HG03457 (cell line): Measurements from ENCODE around the gene TTC24.
"Not testable (repeated sequence)": the region's sequence is repeated elsewhere in the genome, so short reads cannot be mapped to it uniquely, and the experiment has no call there.

Experiments
- ATAC-seq: cut with Tn5 transposase; IDR thresholded peaks from one replicate; pipeline ENCODE4 v1.9.1; 2021; ENCODE audit warnings: moderate number of reproducible peaks; ENCODE audit not compliant: unreplicated experiment

Gene TTC24

DNA sequence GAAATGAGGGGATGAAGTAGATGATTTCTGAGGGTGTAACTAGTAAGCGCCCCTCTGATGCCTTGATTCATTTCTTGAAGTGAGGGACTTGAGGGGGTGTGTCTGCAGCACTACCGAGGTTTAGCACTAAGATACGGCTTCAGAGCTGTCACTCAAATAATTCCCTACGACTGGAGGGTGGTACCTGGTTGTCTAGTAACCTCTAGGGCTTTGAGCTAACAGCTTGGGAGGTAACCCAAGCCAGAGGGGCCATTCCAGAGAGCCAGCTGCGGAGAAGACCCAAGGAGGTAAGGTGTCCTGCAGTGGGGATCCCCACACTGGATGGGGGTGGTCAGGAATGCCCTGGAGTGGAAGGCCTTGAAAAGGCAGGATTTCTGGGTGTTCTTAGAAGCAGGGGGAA, at the start of gene TTC24:
TTC24 (plus strand) TSS at position 252 of the 400 bp plus-strand sequence. CDS start 1,642 bp downstream, outside the sequence.
- no peak for ATAC-seq

DNA sequence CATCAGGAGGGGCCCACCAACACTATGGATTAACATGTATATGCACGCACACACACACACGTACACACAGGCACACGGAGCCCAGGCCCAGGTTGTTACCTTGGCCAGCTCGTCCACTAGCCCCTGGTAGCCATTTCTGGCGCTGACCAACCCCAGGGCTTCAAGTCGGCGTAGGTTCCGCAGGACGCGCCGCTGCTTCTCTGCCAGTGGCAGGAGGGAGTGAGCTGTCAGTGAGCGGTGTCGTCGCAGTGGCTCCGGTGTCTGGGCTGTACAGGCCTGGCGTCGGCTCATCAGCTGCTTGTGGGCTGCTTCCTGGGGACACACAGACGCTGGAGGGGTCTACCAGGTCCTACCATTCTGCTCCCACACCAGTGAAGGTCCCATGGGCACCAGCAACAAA, 49.5 kb upstream of the TTC24 start:
- no peak for ATAC-seq

DNA sequence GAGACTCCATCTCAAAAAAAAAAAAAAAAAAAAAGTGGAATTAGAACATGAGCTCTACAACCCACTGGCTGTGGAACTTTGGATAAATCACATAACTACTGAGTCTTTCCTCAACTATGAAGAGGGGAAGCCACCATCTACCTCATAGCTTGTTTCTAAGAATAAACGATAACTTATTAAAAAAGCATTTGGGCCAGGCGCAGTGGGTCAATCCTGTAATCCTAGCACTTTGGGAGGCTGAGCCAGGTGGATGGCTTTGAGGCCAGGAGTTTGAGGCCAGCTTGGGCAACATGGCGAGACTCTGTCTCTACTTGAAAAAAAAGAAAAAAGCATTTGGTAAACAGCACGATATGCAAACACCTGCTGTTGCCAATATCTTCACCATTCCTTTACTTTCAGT, 47.1 kb upstream of the TTC24 start:
- ATAC-seq: no peak

DNA sequence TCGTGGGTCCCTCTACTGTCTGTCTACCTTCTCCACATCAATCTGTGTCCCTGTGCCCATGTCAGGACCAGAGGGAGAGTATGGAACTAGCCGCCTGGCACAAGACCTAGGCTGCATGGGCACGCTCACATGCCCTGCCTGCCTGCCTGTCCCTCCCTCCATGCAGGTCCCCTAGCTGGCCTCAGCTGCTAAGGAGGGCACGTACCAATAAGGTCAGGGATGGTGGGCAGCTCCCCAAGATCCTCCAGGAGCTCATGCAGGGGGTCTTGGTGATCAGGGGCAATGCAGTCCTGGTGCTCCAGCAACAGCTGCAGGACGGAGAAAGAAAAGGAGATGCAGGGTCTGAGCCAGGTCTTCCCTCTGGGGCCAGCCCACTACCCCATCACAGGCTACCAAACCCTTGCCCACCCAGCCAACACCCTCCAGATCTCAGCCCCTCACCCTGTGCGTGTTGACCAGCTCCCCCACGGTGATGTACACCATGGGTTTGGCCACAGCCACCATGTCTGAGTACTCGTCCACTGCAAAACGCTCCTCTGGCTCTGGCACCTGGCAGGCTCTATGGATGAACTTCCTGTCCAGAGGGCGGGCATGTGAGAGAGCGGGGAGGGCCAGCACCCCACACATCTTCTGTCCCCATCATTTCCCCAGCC, 45.8 kb upstream of the TTC24 start:
- ATAC-seq: no peak

DNA sequence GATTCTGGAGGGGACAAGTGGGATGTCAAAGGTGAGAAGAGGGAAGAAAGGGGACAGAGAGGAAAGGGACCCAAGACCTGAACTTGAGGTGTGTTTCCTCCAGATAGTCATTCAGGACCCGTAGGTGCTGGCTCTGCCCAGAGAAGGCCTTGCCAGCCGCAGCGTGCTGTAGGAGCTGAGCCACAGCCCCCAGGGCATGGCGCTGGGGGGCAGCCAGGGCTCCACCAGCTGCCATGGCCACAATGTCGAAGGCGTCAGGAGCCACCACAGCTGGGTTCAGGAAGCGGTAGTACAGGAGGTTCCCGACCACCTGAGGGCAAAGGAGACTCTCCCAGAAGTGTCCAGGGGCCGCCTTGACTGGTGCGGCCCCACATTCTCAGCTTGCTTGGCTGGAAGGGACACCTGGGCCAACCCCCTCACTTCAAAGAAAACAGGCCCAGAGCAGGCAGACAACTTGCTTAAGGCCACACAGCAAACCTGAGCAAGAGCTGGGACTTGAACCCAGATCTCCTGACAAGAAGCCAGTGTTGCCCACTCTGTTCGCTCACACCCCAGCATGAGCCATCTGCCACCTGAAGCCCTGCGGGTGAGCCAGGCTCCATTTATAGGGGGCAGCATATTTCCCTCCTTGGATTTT, 45.0 kb upstream of the TTC24 start:
- no peak for ATAC-seq

DNA sequence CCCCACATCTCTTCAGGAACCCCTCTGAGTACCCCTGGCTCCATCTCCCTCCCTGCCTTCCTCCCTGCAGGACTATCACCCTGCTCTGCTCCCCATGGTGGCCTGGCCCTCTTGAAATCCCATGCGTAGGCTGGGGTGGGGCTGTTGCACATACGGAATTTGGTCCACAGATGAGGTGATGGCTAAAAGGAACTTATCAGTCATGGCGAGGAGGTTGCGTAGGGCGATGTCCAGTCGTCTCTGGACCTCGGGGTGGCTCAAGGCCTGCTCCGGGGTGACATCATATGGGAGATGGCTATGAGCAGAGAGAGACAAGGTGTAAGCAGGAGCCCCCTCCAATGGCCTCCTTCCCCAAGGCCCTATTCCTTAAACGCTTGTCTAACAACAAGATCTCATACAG, 42.5 kb upstream of the TTC24 start:
- no peak for ATAC-seq

DNA sequence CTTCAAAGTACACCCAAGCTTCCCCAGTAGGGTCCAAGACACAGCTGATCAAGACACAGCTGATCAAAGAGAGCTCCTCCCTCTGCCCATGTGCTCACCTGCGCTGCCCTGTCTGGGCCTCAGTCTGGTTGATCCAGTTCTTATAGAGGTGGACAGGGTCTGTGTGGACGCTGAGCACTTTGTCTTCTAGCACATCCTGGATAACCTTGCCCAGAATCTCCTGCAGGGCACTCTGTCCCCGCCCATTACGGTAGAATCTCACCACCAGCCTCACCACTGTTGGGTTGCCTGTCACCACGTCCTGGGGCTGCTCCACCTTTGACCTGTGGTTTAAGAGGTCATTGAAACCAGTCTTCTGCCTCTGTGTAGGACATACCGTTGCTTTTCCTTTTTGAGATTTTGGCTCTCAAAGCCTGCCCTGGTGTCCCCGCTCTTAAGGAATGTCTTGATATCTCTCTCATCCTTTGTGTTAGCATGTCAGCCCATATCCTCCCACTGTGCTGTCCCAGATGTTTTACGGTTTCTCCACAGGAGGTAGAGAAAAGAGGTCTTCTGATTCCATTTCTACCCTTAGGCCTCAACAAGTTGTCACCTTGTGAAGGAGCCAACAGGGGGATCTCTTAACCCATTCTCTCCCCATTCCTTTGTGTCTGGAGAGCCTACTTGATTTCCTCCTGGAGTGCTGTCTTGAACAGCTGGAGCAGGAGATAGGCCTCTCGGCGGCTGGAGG, 40.6 kb upstream of the TTC24 start:
- ATAC-seq: no peak

DNA sequence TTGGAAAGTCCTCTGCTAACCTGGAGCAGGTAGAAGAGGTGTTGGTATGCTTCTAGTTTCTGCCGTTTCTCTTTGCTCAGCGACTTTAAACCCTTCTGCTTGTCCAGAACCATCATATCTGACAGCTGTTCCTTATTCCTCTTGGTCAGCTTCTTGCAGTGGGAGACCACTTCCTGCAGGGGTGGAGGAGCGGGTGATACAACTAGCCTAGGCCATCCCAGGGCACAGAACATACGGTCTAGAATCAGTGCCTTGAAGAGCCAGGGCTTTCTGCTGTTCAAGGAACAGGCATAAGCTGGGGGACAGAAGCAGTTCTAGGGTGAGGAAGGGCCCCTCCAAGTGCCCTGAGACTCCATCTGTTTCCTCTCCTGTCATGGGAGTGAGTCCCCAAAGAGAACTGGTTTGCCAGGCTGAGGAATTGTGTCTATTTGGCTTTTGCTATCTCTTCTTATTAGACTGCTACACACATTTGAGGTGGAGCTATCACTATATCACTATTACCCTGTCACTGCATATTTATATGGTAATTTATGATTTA, 39.6 kb upstream of the TTC24 start:
- no peak for ATAC-seq

DNA sequence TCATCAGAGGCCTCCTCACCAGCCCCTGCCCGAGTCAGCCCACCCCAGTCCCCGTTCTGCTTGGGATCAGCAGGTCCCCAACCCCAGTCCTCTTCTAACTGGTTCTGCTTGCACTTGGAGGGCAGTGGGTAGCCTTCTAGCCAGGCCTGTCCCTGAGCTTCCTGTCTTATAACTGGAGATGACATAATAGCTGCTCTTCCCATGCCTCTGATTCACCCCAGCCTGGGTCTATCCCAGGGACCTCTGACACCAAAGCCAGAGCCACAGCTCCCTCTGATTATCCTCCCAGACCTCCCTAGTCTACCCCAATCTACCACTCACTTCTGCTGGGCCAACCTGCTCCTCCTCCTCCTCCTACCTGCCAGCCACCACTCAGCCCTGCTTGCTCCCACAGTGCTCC, 38.6 kb upstream of the TTC24 start:
- no peak for ATAC-seq

DNA sequence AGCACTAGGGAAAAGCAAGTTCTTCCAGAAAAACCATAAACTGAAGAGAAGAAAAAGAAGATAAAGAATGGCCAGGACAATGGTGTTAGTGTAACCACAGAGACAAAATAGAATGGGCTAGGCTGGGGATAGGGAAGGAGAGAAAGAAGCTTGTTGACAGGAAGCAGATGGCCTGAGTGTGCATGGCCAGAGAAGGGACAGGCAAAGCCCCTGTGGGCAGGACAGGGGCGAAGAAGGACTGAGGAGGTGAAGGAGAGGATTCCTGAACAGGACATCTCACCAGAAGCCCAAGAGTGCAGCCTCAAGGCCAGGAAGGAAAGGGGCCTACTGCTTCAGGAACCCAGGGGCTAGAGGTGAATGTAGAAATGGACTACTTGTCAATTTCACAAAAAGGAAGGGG, 36.5 kb upstream of the TTC24 start:
- no peak for ATAC-seq

DNA sequence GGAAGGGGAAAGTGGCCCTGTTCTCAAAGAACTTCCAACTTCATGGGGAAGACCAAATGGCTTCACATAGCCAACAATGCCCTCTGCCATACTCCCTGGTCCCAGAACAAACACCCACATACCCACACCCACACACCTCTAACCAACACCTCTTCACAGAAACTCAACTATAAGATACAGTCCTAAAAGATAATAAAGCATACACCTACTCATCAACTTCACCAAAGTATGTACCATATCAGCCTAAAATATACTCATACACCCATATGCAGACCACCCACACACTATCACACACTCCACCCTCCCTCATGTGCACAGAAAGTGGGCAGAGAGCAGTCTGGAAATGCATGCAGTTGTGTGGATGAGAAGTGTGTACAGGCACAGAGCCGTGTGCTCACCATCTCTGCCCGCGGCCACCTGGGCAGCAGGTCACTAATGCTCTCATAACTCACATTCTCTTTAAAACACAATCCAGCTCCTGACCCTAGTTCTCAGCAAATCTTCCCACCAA, 34.9 kb upstream of the TTC24 start:
- ATAC-seq: no peak

DNA sequence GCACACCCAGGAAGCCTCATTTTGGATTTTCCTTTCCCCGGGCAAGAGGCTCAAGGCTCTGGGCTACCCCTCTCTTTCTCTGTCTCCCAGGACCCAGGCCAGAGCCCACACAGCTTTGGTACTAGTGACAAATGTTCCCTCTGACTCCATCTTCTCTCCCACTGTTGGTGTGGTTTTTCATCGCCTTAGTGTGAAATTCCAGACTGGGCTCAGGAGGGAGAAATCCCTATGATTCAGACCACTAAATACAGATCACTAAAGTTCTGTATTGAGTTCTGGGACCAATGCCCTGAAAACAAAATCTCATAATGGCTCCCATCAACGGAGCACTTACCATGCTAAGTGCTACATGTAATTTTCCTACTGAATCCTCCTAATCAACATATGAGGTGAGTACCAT, 33.3 kb upstream of the TTC24 start:
- no peak for ATAC-seq

DNA sequence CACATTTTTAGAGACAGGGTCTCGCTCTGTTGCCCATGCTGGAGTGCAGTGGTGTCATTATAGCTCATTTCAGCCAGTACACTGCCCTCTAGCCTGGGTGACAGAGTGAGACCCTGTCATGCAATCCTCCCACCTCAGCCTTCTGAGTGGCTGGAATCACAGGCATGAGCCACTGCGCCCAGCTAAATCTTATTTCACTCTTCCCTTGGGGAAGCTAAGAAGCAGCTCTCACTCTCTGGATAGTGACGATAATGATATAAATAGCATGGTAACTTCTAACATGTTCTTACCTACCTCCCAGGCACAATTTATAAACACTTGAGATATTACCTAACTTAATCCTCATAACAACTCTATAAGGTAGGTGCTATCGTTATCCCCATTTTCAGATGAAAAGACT, 32.1 kb upstream of the TTC24 start:
- ATAC-seq: no peak

DNA sequence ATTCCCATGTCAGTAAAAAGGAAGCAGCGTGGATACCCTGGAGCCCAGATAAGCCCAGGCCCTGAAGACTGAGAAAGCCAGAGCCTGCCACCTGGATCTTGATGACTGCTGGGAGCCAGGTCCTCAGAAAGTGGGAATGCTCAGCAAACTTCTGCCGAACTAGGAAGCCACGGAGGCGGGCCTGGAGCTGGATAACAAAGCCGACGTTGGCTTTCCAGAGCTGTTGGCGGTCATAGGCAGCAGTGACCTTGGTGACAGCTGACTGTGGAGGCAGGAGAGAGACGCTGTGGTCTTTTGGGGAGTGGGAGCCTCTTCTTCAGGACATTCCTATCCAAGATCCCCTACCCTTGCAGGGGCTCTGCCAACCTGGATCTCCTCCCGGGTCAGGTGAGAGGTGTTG, 31.5 kb upstream of the TTC24 start:
- no peak for ATAC-seq

DNA sequence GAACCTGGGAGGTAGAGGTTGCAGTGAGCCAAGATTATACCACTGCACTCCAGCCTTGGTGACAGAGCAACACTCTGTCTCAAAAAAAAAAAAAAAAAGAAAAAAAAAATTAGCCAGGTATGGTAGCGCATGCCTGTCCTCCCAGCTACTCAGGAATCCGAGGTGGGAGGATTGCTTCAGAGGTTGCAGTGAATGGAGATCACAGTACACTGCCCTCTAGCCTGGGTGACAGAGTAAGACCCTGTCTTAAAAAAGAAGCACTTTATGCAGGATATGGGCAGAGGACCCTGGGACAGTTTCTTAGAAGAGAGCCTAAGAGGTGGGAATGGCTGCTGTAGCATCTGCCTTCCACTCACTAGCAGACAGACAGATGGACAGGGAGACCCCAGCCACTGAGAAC, 30.1 kb upstream of the TTC24 start:
- no peak for ATAC-seq

DNA sequence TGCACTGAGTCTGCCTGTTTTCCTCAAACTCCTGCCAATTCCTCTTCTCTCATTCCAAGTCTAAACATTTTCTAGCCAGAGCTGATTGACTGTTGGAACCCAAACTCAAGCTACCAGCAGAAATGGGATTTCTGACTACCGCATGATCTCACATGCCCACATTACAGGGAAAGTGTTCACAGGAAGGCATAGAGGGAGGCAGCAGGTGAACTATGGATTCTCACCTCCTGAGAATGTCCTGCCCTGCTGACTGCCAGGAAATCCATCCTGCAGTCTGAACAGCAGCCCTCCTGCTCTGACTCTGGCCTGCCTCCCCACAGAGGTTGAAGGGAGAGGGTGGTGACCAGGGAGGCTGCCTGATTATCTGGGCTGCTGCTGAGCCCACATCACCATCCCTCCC, 29.7 kb upstream of the TTC24 start:
- ATAC-seq: no peak

DNA sequence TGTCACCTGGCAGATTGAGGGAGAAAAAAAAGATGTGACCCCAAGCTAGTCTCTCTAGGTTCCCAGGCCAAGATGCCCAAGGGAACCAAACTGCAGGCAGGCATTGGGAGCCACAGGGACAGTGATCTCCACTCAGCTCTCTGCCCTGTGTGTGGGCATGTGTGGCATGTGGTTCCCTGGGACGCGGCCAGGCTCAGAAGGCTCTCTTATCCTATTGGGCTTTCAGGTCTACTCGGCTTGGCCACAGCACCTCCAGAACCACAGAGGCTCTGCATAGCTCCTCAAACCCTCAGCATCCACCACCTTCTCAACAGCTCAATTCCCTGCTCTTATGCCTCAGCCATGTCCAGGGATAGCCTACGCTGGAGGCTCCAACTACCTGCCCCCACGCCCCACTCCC, 29.2 kb upstream of the TTC24 start:
- ATAC-seq: no peak

DNA sequence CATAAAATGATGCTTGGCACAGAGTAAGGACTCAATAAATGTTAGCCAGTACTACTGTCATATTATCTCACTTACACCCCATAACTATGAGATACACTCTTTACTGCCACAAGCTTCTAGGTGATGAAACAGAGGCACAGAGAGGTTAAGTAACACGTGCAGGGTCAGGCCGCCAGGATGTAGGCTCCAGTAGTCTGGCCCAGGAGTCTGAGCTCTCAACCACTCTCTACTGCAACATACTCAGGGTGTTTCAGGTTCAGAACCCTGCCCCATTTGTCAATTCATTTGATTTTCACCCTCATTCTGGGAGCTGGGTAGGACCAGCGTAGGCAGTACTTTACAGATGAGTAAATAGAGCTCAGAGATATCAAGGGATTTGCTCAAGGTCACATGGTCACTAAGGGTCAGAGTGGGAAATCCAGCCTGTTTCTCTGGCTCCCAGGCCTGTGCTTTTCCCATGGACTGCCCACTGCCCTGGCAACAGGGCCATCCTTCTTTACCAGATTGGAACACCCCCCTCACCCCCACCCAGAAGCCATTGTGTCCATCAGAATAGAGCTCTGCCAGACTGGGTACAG, 28.4 kb upstream of the TTC24 start:
- ATAC-seq: no peak

DNA sequence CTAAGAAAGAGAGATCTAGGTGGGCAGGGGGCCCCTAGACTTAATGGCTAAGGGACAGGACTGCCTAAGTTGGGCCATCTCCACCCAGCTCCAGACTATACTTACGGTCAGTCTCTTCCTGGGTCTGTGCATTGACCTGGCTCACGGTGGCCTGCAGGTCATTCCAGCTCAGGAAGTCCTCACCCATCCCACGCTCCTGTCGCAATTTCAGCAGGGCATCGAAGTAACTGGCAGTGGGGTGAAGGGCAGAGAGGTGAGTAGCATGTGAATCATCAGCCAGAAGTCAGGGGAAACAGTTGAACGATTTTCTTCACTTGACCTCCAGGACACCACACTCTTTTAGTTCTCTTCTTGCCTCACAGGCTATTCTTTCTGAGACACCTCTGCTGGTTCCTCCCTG, 27.7 kb upstream of the TTC24 start:
- ATAC-seq: no peak

DNA sequence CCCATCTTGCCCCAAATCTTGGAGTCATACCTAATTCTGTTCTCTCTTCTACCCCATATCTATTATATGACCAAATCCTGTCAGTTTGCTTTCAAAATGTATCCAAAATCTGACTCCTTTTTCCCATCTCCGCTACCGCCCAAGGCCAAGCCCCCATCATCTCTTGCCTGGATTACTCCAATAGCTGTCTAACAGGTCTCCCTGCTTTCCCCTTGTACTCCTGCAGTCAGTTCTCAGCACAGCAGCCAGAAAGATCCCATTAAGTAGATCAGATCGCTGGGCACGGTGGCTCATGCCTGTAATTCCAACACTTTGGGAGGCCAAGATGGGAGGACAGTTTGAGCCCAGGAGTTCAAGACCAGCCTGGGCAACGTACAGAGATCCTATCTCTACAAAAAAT, 27.0 kb upstream of the TTC24 start:
- ATAC-seq: no peak

DNA sequence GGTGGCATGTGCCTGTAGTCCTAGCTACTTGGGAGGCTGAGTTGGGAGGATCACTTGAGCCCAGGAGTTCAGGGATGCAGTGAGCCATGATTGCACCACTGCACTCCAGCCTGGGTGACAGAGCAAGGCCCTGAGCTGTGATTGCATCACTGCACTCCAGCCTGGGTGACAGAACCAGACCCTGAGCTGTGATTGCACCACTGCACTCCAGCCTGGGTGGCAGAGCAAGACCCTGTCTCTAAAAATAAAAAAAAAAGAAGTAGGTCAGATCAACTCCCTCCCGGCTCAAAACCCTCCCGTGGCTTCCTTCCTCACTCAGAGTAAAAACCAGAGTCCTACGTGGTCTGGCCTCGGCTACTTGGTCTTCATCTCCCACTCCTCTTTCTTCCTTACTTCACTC, 26.6 kb upstream of the TTC24 start:
- ATAC-seq: not testable (repeated sequence)
